NCI-H2196 (cell line): ENCODE data around the gene UNC93B1.
A peak's percentile ranks its signal among the peaks of the same experiment; 100 is the strongest.

Experiments used
- DNase-seq: peaks from one replicate; lab custom pipeline; 2025; ENCODE audit not compliant: unreplicated experiment; lab: John Stamatoyannopoulos, UW

The UNC93B1 gene, protein sequence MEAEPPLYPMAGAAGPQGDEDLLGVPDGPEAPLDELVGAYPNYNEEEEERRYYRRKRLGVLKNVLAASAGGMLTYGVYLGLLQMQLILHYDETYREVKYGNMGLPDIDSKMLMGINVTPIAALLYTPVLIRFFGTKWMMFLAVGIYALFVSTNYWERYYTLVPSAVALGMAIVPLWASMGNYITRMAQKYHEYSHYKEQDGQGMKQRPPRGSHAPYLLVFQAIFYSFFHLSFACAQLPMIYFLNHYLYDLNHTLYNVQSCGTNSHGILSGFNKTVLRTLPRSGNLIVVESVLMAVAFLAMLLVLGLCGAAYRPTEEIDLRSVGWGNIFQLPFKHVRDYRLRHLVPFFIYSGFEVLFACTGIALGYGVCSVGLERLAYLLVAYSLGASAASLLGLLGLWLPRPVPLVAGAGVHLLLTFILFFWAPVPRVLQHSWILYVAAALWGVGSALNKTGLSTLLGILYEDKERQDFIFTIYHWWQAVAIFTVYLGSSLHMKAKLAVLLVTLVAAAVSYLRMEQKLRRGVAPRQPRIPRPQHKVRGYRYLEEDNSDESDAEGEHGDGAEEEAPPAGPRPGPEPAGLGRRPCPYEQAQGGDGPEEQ

GRCh38 chr11:68003846-68004550, at the start of gene UNC93B1:
TSS of gene UNC93B1 (minus strand) at chr11:68004097. CDS start at chr11:68004043, 54 bp downstream.
- peak; percentile 85 for DNase-seq

- no peak for DNase-seq
Observed at GRCh38 chr11:68053117-68053516, 49.2 kb upstream of the UNC93B1 start.

- DNase-seq, result no peak
Observed at GRCh38 chr11:68052137-68052873, 48.4 kb upstream of the UNC93B1 start.

- no peak for DNase-seq
Observed at GRCh38 chr11:68051191-68052136, 47.6 kb upstream of the UNC93B1 start.

- no peak for DNase-seq
Observed at GRCh38 chr11:68050371-68050841, 46.5 kb upstream of the UNC93B1 start.

DNA sequence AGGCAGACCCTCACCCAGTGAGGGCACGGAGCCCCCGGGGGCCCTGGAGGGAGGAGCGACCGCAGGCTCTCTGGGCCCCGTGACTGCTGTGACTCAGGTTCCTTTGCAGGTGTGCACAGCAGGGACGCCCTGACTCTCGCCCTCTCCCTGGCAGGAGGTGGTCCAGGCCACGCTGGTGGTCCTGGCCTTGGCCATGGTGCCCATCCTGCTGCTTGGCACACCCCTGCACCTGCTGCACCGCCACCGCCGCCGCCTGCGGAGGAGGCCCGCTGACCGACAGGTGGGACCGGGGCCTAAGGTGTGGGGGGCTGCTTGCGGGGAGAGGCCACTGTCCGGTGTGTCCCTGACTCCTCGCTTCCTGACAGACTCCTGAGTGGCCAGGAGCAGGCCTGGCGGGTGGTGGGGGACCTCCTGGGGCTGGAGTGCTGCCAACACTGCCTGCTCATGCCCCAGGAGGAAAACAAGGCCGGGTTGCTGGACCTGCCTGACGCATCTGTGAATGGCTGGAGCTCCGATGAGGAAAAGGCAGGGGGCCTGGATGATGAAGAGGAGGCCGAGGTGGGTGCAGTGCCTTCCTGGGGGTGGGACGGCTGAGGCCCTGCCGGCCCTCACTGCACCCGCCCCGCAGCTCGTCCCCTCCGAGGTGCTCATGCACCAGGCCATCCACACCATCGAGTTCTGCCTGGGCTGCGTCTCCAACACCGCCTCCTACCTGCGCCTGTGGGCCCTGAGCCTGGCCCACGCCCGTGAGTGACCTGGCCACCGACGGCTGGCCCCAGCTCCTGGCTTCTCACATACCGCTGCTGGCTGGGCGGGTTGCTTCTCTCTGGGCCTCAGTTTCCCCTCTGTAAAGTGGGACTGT, 45.8 kb upstream of the UNC93B1 start:
- DNase-seq, result no peak

DNA sequence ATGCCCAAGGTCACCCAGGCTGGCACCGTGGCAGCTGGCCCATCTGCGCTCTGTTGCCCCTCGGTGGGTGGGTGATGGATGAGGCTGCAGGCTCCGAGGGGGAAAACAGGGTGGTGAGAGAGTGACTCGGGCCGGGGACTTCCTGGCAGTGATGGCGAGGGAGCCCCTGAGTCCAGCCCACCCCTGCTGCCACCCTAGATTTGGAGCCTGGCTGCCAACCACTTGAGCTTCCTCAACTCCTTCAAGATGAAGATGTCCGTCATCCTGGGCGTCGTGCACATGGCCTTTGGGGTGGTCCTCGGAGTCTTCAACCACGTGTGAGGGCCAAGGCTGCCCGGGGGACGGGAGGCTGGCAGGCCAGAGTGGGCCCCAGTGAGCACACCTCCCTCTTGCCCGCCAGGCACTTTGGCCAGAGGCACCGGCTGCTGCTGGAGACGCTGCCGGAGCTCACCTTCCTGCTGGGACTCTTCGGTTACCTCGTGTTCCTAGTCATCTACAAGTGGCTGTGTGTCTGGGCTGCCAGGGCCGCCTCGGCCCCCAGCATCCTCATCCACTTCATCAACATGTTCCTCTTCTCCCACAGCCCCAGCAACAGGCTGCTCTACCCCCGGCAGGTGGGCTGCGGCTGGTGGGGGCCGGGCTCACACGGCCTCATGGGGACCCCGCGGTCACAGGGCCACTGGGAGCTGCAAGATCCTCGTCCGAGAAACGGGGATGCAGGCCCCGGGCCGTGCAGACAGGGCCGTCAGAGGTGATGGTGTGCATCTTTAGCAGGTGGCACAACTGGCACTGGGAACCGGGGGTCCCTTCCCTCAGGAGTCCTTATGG, 45.0 kb upstream of the UNC93B1 start:
- DNase-seq, result no peak

- DNase-seq, result no peak
Observed at GRCh38 chr11:68047437-68048290, 43.8 kb upstream of the UNC93B1 start.

- no peak for DNase-seq
Observed at GRCh38 chr11:68044898-68045351, 41.0 kb upstream of the UNC93B1 start.

DNA sequence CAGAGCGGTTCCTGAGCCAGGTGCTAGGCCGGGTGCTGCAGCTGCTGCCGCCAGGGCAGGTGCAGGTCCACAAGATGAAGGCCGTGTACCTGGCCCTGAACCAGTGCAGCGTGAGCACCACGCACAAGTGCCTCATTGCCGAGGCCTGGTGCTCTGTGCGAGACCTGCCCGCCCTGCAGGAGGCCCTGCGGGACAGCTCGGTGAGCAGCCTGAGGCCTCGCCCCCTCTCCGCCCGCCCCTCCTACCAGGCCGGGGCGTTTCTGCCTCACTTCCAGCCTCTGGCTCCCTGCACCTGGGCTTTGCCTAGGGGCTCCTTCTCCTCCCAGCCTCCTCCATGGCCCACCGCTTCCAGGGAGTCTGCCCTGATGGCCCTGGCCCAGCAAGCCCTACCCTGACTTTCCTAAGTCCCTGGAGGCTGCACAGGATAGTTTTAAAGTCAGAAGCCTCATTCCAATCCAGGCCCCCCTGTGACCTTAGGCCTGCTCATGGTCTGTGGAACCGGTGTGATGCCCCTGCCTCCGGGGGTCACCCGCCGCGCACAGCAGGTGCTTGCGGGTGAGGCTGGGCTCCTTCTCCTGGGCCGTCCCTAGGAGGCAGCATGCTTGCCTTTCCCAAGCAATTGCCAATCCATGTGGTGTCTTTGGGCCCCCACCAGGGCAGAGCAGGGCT, 40.4 kb upstream of the UNC93B1 start:
- DNase-seq, result peak; percentile 67

DNA sequence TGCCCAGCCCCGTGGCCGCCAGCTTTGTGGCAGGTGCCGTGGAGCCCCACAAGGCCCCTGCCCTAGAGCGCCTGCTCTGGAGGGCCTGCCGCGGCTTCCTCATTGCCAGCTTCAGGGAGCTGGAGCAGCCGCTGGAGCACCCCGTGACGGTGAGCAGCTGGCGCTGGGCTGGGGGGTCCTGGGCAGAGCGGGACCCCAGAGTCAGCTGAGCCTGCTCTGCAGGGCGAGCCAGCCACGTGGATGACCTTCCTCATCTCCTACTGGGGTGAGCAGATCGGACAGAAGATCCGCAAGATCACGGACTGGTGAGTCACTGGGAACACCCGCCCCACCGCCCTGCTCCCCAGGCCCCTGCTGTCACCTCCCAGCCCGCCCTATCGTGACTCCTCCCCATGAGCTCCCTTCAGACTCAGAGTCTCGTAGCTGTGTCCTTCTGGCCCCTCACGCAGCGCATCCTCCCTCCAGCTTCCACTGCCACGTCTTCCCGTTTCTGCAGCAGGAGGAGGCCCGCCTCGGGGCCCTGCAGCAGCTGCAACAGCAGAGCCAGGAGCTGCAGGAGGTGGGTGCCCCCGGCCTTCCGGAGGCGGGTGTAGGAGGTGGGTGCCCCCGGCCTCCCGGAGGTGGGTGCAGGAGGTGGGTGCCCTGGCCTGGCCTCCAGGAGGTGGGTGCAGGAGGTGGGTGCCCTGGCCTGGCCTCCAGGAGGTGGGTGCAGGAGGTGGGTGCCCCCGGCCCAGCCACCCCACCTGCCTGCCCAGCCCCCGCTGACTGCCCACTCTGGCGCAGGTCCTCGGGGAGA, 39.6 kb upstream of the UNC93B1 start:
- no peak for DNase-seq

DNA sequence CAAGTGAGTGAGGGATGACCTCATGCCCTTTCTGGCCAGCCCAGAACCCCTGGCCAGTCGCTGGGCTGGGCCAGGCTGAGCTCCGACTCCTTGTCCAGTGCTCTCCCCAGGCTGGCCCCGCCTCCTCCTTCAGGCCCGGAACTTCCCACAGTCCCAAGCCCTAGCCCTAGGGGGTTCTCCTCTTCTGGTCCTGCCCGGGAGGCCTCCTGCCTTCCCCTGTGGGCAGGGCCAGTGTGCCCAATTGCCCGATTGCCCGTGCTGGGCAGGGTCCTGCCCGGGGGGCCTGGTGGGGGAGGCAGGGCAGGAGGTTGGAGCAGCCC, 39.1 kb upstream of the UNC93B1 start:
- no peak for DNase-seq

DNA sequence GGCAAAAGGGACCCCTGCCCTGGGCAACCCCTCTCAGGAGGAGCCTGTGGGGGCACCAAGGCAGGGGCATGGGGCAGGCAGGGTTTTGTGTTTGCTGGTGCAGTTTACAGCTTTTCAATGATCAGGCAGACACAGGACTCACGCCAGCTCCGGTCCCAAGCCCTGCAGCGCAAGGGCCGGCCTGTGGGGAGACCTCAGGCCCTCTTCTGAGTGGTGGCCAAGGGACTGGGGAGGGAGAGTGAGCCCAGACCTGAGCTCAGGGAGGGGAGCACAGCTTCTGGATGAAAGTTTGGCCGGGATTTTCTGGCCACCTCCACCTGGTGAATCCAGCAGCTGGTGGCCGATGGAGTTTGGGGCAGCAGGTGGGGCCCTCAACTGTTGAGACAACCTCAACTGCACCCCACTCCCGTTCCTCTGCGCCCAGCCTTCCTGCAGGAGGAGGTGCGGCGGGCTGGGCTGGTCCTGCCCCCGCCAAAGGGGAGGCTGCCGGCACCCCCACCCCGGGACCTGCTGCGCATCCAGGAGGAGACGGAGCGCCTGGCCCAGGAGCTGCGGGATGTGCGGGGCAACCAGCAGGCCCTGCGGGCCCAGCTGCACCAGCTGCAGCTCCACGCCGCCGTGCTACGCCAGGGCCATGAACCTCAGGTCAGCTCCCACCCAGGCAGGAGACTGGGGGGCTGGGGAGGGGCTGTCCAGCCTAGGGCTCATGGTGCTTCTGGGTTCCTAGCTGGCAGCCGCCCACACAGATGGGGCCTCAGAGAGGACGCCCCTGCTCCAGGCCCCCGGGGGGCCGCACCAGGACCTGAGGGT, 38.5 kb upstream of the UNC93B1 start:
- no peak for DNase-seq

DNA sequence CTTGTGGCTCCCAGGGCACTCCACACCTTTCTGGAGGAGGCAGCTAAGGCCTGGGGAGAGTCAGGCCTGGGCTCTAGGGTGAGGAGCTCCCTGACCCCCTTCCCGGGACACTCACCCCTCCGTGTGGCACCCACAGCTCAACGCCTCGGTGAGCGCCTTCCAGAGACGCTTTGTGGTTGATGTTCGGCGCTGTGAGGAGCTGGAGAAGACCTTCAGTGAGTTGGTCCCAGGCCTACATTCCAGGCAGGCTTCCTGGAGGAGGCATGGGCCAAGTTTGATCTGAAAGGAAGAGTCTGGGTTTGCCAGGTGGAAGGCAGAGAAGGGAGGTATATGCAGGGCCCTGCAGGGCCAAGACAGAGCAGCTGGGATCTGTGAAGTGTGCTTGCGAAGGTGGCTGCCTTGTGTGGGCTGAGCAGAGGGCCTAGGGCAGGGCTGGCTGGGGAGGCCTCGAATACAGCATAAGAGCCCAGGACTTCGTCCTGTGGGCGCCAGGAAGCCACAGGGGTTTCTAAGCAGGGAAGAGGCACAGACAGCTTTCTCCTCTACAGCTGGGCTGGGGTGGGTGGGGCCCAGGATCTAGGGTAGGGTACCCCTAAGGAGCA, 37.8 kb upstream of the UNC93B1 start:
- no peak for DNase-seq
